ENCODE data around the gene SEPTIN3.

Gene SEPTIN3

DNA sequence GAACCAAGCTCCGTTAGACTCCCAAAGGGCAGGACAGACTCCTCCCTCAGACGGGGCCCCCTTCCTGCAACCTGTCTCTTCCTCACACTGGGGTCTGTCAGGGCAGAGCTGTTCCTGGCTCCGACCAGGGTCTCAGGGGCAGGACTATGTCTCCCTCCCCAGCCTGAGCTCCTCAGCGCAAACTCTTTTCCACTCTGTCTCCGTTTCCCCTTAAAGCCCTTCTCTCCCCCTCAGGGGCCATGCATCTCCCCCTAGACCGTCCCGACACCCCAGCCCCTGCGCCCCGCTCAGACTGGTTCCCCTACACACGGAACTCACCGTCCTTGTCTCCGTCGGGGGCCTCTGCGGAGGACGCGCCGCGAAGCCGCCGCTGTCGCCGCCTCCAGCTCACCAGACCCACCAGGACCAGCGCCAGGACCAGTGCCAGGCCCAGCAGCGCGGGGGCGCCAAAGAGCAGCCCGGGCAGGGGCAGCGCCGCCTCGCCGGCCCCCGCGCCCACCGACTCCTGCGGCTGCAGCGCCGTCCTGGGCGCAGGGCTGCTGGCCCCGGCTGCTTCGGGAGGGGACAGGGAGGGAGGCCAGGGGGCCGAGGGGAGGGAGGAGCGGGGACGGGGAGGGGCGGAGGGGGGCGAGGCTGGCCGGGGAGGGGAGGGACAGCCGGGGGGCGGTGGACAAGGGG, 43.3 kb upstream of the SEPTIN3 start:
- peak overlapping the region; percentile 17; the same call in 1 of the 2 replicates for H3K4me3 ChIP-seq (ENCODE audit: low read length)
- peak; percentile 24 for DNase-seq (ENCODE audit: low read depth)
- TF ChIP-seq, protein P1, sequence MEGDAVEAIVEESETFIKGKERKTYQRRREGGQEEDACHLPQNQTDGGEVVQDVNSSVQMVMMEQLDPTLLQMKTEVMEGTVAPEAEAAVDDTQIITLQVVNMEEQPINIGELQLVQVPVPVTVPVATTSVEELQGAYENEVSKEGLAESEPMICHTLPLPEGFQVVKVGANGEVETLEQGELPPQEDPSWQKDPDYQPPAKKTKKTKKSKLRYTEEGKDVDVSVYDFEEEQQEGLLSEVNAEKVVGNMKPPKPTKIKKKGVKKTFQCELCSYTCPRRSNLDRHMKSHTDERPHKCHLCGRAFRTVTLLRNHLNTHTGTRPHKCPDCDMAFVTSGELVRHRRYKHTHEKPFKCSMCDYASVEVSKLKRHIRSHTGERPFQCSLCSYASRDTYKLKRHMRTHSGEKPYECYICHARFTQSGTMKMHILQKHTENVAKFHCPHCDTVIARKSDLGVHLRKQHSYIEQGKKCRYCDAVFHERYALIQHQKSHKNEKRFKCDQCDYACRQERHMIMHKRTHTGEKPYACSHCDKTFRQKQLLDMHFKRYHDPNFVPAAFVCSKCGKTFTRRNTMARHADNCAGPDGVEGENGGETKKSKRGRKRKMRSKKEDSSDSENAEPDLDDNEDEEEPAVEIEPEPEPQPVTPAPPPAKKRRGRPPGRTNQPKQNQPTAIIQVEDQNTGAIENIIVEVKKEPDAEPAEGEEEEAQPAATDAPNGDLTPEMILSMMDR (conservative IDR thresholded peaks at IDR 0.05; ENCODE audit: low read length) = peak; percentile 51

DNA sequence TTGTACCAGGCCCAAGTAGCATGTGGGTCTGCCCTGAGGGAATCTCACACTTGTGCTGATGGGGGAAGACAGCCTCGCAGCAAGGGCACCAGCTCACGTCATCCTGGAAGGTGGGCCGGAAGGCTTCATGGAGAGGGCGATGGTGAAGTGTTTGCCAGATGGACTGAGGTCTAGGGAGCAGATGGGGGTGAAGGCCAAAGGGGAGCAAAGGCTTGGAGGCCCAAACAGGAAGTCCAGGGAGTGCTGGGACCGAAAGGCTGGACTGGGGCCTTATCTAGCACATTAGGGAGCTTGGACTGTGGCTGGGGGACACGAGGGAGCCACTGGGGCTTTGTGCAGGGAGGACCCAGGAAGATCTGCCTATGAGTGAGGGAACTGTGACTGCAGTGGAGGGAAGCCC, 41.4 kb upstream of the SEPTIN3 start:
- TF ChIP-seq, protein P1 (conservative IDR thresholded peaks at IDR 0.05; ENCODE audit: low read length) = no peak
- DNase-seq (ENCODE audit: low read depth) = no peak
- no peak overlapping the region for H3K4me3 ChIP-seq (ENCODE audit: low read length)

DNA sequence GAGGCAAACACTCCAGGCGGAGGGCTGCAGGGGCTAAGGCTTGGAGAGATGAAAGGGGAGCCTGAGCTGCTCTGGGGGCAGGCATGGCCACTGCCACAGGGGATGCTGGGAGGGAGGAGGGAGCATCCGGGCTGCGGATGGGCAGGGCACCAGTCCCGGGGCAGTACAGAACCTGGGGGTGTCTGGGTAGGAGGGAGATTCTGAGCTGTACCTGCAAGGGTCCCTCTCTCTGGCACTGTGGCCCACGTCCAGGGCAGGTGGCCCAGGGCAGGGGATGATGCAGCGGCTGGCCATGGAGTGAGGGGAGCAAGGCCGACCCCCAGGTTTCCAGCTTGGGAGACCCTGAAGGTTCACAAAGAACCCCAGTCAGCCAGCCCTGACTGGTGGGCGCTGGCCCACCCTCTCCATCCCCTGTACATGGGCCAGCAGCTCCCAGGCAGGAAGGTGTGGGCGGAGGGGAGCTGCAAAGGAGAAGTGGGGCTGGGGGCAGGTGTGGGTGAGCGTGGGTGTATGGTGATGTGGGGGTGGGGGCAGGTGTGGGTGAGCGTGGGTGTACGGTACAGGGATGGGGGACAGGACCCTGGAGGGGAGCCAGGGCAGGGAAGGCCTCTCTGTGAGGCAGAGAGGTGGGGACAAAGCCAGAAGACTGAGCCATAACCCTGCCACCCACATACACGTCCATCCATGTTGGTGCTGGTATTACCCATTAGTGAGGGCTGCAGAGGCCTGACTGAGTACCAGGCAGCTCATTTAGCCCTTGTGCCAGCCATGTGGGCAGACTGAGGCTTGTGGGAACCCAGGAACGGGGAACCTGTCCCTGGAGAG, 40.4 kb upstream of the SEPTIN3 start:
- no peak overlapping the region for H3K4me3 ChIP-seq (ENCODE audit: low read length)
- TF ChIP-seq, protein P1 (conservative IDR thresholded peaks at IDR 0.05; ENCODE audit: low read length) = no peak
- no peak for DNase-seq (ENCODE audit: low read depth)

DNA sequence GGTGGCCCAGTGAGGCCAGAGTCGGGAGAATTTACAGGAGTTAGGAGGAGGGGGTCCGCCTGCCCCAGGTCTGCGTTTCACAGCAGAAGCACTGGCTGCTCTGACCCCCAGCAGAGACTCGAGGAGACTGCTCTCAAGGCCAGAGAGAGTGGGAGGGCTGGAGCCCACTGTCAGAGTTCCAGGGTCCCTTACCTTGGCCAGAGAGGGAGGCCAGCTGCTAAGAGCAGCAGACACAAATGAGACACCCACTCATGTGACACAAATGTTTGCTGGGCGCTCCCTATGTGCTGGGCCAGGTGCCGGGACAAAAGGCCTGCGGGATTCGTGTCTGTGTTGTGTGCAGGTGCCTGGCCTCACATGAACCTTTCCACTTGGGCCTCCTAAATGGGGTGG, 39.8 kb upstream of the SEPTIN3 start:
- no peak overlapping the region for H3K4me3 ChIP-seq (ENCODE audit: low read length)
- DNase-seq (ENCODE audit: low read depth) = no peak
- TF ChIP-seq, protein P1 (conservative IDR thresholded peaks at IDR 0.05; ENCODE audit: low read length) = no peak

DNA sequence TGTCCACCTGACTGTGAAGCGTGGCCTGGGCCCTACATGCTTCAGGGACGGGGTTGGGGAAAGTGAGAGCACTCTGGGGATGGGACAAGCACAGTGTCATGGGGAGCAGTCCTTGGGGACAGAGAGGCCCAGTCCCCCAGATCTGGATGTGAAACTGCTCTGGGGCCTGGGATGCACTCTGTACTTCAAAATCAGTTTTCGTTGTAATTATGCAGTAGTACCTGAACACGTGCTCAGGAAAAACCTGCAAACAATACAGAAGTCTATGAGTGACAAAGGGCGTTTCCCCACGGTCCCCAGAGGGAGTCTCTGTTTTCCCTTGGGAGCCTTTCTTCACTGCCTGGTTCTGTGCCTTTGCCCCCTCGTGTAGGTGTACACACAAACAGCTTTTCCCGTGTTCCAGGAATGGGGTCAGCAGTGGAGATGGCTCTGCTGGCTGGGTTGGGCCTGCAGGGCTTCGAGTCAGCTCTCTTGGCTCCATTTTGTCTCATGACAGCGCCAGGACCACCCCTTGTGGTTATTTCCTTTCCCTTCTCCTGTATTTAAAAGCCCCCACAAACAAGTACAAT, 37.5 kb upstream of the SEPTIN3 start:
- TF ChIP-seq, protein P1 (conservative IDR thresholded peaks at IDR 0.05; ENCODE audit: low read length) = no peak
- no peak overlapping the region for H3K4me3 ChIP-seq (ENCODE audit: low read length)
- DNase-seq (ENCODE audit: low read depth) = no peak

DNA sequence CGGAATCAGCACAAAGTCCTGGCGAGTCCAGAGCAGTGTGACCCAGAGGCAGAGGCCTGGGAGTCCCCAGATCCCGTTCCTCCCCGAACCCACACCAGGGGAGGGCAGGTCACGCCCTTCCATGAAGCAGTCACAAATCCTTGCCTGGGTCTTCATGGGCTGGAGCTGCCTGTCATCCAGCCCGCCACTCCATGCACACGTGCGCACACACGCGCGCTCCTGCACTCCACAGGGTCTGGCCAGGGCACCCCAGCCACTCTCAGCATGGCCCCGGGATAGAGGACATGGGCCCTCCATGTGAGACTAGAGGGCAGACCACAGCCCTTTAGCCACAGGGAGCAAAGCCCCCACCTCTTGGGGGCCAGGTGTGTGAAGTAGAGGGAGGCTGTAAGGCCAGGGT, 36.9 kb upstream of the SEPTIN3 start:
- no peak overlapping the region for H3K4me3 ChIP-seq (ENCODE audit: low read length)
- TF ChIP-seq, protein P1 (conservative IDR thresholded peaks at IDR 0.05; ENCODE audit: low read length) = no peak

More for the DNA sequence above, 36.9 kb upstream of the SEPTIN3 start:
- DNase-seq (ENCODE audit: low read depth) = no peak
